A673 (cell line): ENCODE data around the gene SRPRB. TPM values are rescaled to one million over a fixed set of nuclear protein-coding genes. Genes with fewer than 3 reads are reported as not detected.
"Not testable (repeated sequence)": the region's sequence is repeated elsewhere in the genome, so short reads cannot be mapped to it uniquely, and the experiment has no call there.

ENCODE experiments used
- BruUV-seq: library from RNA; stranded (reverse); fragments of 400-500 nt; replicated peaks from 2 replicates; lab custom pipeline; 2021; lab: Mats Ljungman, UMichigan
- CTCF ChIA-PET: fragments of 300-600 bp; sonication (Branson Sonifier 250); formaldehyde crosslinking; loops from one replicate; lab custom pipeline; 2022; ENCODE audit warnings: antibody characterized with exemption; lab: Charles Lee
- POLR2A ChIA-PET: fragments of 300-600 bp; sonication (Branson Sonifier 250); formaldehyde crosslinking; loops from one replicate; lab custom pipeline; 2022; ENCODE audit warnings: antibody characterized with exemption; ENCODE audit not compliant: low non-redundant PET; lab: Charles Lee
- DNase-seq: peaks from one replicate; pipeline ENCODE4 v3.0.0-alpha.2; 2015; ENCODE audit warnings: low spot score
- H3K27ac ChIP-seq: fragments of 200-600 bp; sonication (generic); 2 replicates; pipeline ENCODE4 v1.5.1; 2016; ENCODE audit warnings: mixed run types, low read depth, mild to moderate bottlenecking, mixed read lengths, antibody characterized with exemption, low read length; ENCODE audit not compliant: poor library complexity, severe bottlenecking
- H3K27me3 ChIP-seq: fragments of 200-600 bp; sonication (generic); replicated peaks from 2 replicates; pipeline ENCODE4 v1.6.1; 2017; ENCODE audit warnings: mixed run types, low read depth, mild to moderate bottlenecking, mixed read lengths, antibody characterized with exemption, low read length; ENCODE audit not compliant: insufficient read depth, poor library complexity
- H3K36me3 ChIP-seq: fragments of 200-600 bp; sonication (generic); 2 replicates; pipeline ENCODE4 v1.6.1; 2016; ENCODE audit warnings: mixed run types, mild to moderate bottlenecking, mixed read lengths, antibody characterized with exemption, low read length; ENCODE audit not compliant: insufficient read depth, poor library complexity, severe bottlenecking
- H3K4me1 ChIP-seq: fragments of 200-600 bp; sonication (generic); 2 replicates; pipeline ENCODE4 v1.6.1; 2017; ENCODE audit warnings: mixed run types, mild to moderate bottlenecking, mixed read lengths, antibody characterized with exemption, low read length; ENCODE audit not compliant: insufficient read depth, poor library complexity, severe bottlenecking
- H3K4me3 ChIP-seq: fragments of 200-600 bp; sonication (generic); 2 replicates; pipeline ENCODE4 v1.5.1; 2016; ENCODE audit warnings: low read depth, mixed run types, mild to moderate bottlenecking, mixed read lengths, low read length; ENCODE audit not compliant: poor library complexity, severe bottlenecking
- H3K9me3 ChIP-seq: fragments of 200-600 bp; sonication (generic); 2 replicates; pipeline ENCODE4 v1.6.1; 2016; ENCODE audit warnings: mixed run types, low read depth, mild to moderate bottlenecking, mixed read lengths, antibody characterized with exemption, low read length; ENCODE audit not compliant: poor library complexity, severe bottlenecking
- EZH2 ChIP-seq: fragments of 200-600 bp; sonication (generic); IDR thresholded peaks from 2 replicates; pipeline ENCODE4 v1.6.1; 2017; ENCODE audit warnings: borderline replicate concordance, low read depth, mild to moderate bottlenecking, mixed read lengths, antibody characterized with exemption, low read length; ENCODE audit not compliant: poor library complexity, severe bottlenecking
- intact Hi-C: fragments of 100-400 bp; cut with micrococcal nuclease; formaldehyde crosslinking; loops from one replicate; pipeline ENCODE4 v1.10.0; 2022; ENCODE audit not compliant: unreplicated experiment
- total RNA-seq: library from RNA; stranded (reverse); gene quantifications from 2 replicates; pipeline ENCODE4 v1.2.3, GENCODE V29; 2021
- TF ChIP-seq, protein P1 (sequence below): fragments of 300-800, 200-600 bp; sonication (generic); conservative IDR thresholded peaks from 2 replicates; pipeline ENCODE4 v1.5.1; 2017; ENCODE audit warnings: low read depth, mild to moderate bottlenecking, antibody characterized with exemption, low read length, moderate library complexity, mixed read lengths

Gene SRPRB
- total RNA-seq, 1 experiment from 2014 or later = 64.2 TPM

DNA sequence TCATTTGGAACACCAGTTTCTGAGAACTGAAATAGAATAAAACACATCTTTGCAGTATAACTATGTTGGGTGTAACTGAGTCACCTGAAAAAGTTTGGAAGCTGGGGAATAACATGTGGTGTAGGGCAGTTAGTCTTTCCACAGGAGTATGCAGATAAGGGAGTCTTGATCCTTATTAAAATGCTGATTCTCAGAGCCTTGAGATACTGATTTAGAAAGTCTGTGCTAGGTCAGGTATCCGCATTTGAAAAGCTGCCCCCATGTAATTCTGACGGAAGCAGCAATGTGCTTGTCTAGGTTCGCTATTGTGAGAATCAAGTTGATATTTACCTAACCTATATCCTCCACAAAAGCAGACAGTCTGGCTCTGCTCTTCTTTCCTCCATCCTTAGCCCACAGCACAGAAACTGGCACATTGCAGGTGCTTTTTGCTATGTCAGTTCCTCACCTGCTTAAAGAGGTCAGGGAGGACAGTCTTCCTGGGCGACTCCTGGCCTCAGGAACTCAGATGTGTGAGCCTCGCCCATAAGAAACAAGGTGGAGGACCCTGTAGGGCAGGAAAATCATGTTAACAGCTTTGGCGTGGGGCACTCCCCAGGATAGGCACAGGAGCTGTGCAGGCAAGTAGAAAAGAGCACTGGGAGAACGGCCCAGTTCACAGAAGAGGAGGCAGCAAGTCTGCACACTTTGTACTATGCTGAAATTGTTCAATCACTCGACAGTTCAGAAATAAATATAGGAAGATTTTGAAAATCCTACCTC is 27.6 kb upstream of the SRPRB start:
- POLR2A ChIA-PET = no interaction called here
- H3K27me3 ChIP-seq = peaks cover 42% of the 10 kb centered on the region
- no peaks in the 10 kb centered on the region for H3K4me1 ChIP-seq
- no peak overlapping the region for H3K4me3 ChIP-seq
- H3K36me3 ChIP-seq = no peaks in the 10 kb centered on the region
- intact Hi-C loops = no loop called here
- no peaks in the 10 kb centered on the region for H3K9me3 ChIP-seq
- H3K27ac ChIP-seq = no peak overlapping the region
- BruUV-seq = no TSS peak
- no peak for DNase-seq
- TF ChIP-seq, protein P1, sequence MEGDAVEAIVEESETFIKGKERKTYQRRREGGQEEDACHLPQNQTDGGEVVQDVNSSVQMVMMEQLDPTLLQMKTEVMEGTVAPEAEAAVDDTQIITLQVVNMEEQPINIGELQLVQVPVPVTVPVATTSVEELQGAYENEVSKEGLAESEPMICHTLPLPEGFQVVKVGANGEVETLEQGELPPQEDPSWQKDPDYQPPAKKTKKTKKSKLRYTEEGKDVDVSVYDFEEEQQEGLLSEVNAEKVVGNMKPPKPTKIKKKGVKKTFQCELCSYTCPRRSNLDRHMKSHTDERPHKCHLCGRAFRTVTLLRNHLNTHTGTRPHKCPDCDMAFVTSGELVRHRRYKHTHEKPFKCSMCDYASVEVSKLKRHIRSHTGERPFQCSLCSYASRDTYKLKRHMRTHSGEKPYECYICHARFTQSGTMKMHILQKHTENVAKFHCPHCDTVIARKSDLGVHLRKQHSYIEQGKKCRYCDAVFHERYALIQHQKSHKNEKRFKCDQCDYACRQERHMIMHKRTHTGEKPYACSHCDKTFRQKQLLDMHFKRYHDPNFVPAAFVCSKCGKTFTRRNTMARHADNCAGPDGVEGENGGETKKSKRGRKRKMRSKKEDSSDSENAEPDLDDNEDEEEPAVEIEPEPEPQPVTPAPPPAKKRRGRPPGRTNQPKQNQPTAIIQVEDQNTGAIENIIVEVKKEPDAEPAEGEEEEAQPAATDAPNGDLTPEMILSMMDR = no peak
- no peak for TF ChIP-seq EZH2
- CTCF ChIA-PET = interaction anchor here (0.6 kb wide), 1 partner anchor 435 kb away, joined by 3 read pairs; no protein-coding TSS in a partner anchor

DNA sequence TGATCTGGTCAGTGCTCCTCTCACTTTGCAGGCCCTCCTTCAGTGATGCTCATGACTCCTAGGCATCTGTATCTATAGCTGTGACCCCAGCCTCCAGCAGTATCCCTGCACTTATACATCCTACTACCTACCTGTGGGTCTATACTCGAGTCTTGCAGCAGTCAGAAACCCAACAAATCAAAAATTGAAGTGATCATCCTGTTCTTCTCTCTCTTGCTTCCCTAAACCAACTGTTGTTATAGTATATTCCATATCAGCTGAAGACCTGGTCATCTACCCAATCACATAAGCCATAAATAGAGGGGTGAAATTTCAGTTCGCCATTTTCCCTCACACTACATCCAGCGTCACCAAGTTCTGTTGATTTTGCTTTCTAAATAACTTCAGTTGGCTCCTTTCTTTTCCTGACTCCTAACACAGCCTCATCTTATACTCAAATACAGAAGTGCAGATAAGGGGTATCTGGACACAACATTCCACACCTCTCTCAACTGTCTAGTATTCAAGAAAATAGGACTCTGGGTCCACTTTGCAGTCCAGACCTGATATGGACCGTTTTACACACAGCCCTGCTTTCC is 25.9 kb upstream of the SRPRB start:
- Histone ChIP-seq H3K27ac (no peak overlapping the region), H3K4me1 (no peaks in the 10 kb centered on the region), H3K27me3 (peaks cover 42% of the 10 kb centered on the region), H3K9me3 (no peaks in the 10 kb centered on the region), H3K4me3 (no peak overlapping the region), H3K36me3 (no peaks in the 10 kb centered on the region)
- POLR2A ChIA-PET = no interaction called here
- no TSS peak for BruUV-seq
- CTCF ChIA-PET = no interaction called here
- intact Hi-C loops = no loop called here
- DNase-seq = no peak
- TF ChIP-seq EZH2 = no peak
- TF ChIP-seq, protein P1 = no peak

DNA sequence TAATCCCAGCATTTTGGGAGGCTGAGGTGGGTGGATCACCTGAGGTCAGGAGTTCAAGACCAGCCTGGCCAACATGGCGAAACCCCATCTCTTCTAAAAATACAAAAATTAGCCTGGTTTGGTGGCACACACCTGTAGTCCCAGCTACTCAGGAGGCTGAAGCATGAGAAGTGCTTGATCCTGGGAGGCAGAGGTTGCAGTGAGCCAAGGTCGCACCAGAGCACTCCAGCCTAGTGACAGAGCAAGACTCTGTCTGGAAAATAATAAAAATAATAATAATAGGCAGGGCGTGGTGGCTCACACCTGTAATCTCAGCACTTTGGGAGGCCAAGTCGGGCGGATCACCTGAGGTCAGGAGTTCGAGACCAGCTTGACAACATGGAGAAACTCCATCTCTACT is 24.9 kb upstream of the SRPRB start:
- H3K36me3 ChIP-seq, H3K9me3 ChIP-seq, BruUV-seq, H3K4me3 ChIP-seq, intact Hi-C loops, H3K27ac ChIP-seq, DNase-seq, CTCF ChIA-PET, POLR2A ChIA-PET, H3K4me1 ChIP-seq: not testable (repeated sequence)
- H3K27me3 ChIP-seq = peaks cover 42% of the 10 kb centered on the region
